Stimulated activated CD4-positive, alpha-beta T cell treated with anti-CD3 and anti-CD28 coated beads, Interleukin-2, amount 100 ng/mL, for 4 hours (primary cell): ENCODE measurements around the gene PCNP.
"Not testable (repeated sequence)": the region's sequence is repeated elsewhere in the genome, so short reads cannot be mapped to it uniquely, and the experiment has no call there.

Experiments
- DNase-seq: peaks from one replicate; pipeline ENCODE4 v3.0.0-alpha.2; 2020; ENCODE audit warnings: low read depth

Gene PCNP

GRCh38 chr3:101633186-101633585, 59.2 kb downstream of the PCNP start:
- DNase-seq, result no peak

- no peak for DNase-seq
Measured at GRCh38 chr3:101634591-101635196, 60.7 kb downstream of the PCNP start.

- no peak for DNase-seq
Measured at GRCh38 chr3:101635345-101635744, 61.4 kb downstream of the PCNP start.

GRCh38 chr3:101635954-101636798, 62.2 kb downstream of the PCNP start:
- peak; percentile 50 for DNase-seq

GRCh38 chr3:101637451-101637850, 63.5 kb downstream of the PCNP start:
- no peak for DNase-seq

- DNase-seq, result no peak
Measured at GRCh38 chr3:101638261-101638745, 64.3 kb downstream of the PCNP start.

GRCh38 chr3:101639280-101639963, 65.4 kb downstream of the PCNP start:
- no peak for DNase-seq

GRCh38 chr3:101640256-101640655, 66.3 kb downstream of the PCNP start:
- no peak for DNase-seq

GRCh38 chr3:101641397-101642115, 67.6 kb downstream of the PCNP start:
- DNase-seq, result not testable (repeated sequence)

GRCh38 chr3:101642441-101642840, 68.5 kb downstream of the PCNP start:
- no peak for DNase-seq

GRCh38 chr3:101643009-101643844, 69.2 kb downstream of the PCNP start:
- no peak for DNase-seq
